ENCODE data around the gene ZBTB42. TPM values are rescaled to one million over a fixed set of nuclear protein-coding genes. Genes with fewer than 3 reads are reported as not detected.

The ZBTB42 gene
- total and polyA plus RNA-seq, 2 of the 4 experiments (the other 2 are of a cell fraction), result 1.3 to 2.3 TPM

DNA sequence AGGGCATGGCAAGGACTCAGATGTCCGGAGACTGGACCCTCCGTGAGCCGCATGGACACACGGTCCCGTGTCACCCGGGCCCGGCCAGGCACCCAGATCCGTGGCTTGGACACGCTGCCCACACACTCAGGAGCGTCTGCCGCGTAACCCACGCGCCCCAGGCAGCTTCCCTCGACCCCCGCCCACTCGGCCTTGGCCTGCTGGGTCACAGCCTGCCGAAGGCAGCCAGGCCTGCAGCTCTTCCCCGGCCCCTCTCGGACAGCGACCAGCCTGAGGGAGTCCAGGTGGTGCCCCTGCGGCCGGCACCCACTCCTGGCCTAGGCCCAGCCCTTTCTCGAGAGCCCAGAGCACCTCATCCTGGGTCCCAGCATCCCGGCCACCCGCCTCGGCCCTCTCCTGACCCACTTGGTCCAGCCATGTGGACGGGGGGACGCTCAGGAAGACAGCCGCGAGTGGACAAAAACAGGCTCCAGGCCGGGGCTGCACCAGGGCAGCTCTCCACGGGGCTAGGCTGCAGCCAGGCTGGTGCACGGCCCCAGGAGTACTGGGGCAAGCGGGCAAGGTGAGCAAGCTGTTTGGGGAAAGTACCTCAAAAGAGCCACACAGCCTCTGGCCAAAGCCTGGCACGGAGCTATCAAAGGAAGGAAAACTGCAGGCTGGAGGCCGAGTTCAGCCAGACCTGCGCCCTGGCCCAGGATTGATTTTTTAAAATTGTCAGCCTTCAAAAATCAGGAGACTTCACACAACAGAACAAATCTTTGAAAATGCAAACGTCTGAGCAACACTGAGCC is 11.8 kb upstream of the ZBTB42 start:
- H3K23ac ChIP-seq (ENCODE audit: low read depth, low read length), result no peak overlapping the region
- no TSS peak for BruUV-seq (replicated peaks)
- DNase-seq (no peak), ATAC-seq (ENCODE audit: low read depth) (no peak)
- dilution Hi-C loops (cut with HindIII; ENCODE audit: low sequenced_read_pairs, unreplicated experiment) (no loop called here), intact Hi-C loops (cut with micrococcal nuclease) (no loop called here), in situ Hi-C loops (cut with MboI; ENCODE audit: low sequenced_read_pairs) (no loop called here)
- H3K14ac ChIP-seq (replicated peaks; ENCODE audit: low read depth, low read length), result no peak overlapping the region
- H4K8ac ChIP-seq (ENCODE audit: low read depth in 2 of 2, low read length in 2 of 2), result no peak overlapping the region
- TF ChIP-seq MAZ (IDR thresholded peaks at IDR 0.05; ENCODE audit: borderline replicate concordance, low read depth, low read length) (no peak), RCOR1 (IDR thresholded peaks at IDR 0.05; ENCODE audit: insufficient replicate concordance, low read length) (no peak), RFX5 (IDR thresholded peaks at IDR 0.05; ENCODE audit: low read depth, low read length) (no peak), FOS (IDR thresholded peaks at IDR 0.05; ENCODE audit: low read depth, low read length) (no peak), CEBPB (IDR thresholded peaks at IDR 0.05; ENCODE audit: low read depth, low read length) (no peak), POLR2A (IDR thresholded peaks at IDR 0.05; ENCODE audit: low read depth, low read length) (no peak), BHLHE40 (IDR thresholded peaks at IDR 0.05; ENCODE audit: low read depth, low read length) (no peak), RAD21 (IDR thresholded peaks at IDR 0.05; ENCODE audit: low read length) (no peak), CHD1 (IDR thresholded peaks at IDR 0.05; ENCODE audit: low read depth, low read length) (no peak), MAFK (IDR thresholded peaks at IDR 0.05; ENCODE audit: low read depth, low read length) (no peak), SMC3 (IDR thresholded peaks at IDR 0.05; ENCODE audit: low read depth, low read length) (no peak), MXI1 (IDR thresholded peaks at IDR 0.05; ENCODE audit: borderline replicate concordance, low read depth, low read length) (no peak)
- TF ChIP-seq, protein P1, sequence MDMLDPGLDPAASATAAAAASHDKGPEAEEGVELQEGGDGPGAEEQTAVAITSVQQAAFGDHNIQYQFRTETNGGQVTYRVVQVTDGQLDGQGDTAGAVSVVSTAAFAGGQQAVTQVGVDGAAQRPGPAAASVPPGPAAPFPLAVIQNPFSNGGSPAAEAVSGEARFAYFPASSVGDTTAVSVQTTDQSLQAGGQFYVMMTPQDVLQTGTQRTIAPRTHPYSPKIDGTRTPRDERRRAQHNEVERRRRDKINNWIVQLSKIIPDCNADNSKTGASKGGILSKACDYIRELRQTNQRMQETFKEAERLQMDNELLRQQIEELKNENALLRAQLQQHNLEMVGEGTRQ (IDR thresholded peaks at IDR 0.05; ENCODE audit: low read depth, low read length), result no peak
- TF ChIP-seq, protein P2, sequence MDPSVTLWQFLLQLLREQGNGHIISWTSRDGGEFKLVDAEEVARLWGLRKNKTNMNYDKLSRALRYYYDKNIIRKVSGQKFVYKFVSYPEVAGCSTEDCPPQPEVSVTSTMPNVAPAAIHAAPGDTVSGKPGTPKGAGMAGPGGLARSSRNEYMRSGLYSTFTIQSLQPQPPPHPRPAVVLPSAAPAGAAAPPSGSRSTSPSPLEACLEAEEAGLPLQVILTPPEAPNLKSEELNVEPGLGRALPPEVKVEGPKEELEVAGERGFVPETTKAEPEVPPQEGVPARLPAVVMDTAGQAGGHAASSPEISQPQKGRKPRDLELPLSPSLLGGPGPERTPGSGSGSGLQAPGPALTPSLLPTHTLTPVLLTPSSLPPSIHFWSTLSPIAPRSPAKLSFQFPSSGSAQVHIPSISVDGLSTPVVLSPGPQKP (IDR thresholded peaks at IDR 0.05; ENCODE audit: borderline replicate concordance, low read depth, low read length), result no peak
- TF ChIP-seq, protein P3, sequence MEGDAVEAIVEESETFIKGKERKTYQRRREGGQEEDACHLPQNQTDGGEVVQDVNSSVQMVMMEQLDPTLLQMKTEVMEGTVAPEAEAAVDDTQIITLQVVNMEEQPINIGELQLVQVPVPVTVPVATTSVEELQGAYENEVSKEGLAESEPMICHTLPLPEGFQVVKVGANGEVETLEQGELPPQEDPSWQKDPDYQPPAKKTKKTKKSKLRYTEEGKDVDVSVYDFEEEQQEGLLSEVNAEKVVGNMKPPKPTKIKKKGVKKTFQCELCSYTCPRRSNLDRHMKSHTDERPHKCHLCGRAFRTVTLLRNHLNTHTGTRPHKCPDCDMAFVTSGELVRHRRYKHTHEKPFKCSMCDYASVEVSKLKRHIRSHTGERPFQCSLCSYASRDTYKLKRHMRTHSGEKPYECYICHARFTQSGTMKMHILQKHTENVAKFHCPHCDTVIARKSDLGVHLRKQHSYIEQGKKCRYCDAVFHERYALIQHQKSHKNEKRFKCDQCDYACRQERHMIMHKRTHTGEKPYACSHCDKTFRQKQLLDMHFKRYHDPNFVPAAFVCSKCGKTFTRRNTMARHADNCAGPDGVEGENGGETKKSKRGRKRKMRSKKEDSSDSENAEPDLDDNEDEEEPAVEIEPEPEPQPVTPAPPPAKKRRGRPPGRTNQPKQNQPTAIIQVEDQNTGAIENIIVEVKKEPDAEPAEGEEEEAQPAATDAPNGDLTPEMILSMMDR (conservative IDR thresholded peaks at IDR 0.05; ENCODE audit: low read depth, low read length), result no peak
- no peak overlapping the region for H2BK120ac ChIP-seq (ENCODE audit: low read depth, low read length)
- no peak overlapping the region for H2BK5ac ChIP-seq (ENCODE audit: low read depth, low read length, poor library complexity, severe bottlenecking)
- ChIA-PET POLR2A (ENCODE audit: unreplicated experiment) (no interaction called here), CTCF (no interaction called here)
- no peak overlapping the region for H2AK5ac ChIP-seq (ENCODE audit: low read depth, low read length)
- no peak overlapping the region for H3K27ac ChIP-seq (ENCODE audit: insufficient read depth, low read length)
- H2AK9ac ChIP-seq (replicated peaks; ENCODE audit: low read depth, low read length, poor library complexity), result no peak overlapping the region
- H4K91ac ChIP-seq (ENCODE audit: insufficient read depth, low read depth, low read length), result no peak overlapping the region
- H3K9me3 ChIP-seq (ENCODE audit: control insufficient read depth, insufficient read depth, low read length), result no peaks in the 10 kb centered on the region
- peaks cover 97% of the 10 kb centered on the region for H4K20me1 ChIP-seq (ENCODE audit: insufficient read depth, low read length)
- H3K4me2 ChIP-seq (ENCODE audit: low read depth, low read length), result no peak overlapping the region
- peaks cover 13% of the 10 kb centered on the region for H3K4me1 ChIP-seq (ENCODE audit: control insufficient read depth, insufficient read depth, low read length)
- no peak overlapping the region for H2BK15ac ChIP-seq (ENCODE audit: low read depth, low read length)
- H3K9ac ChIP-seq (ENCODE audit: low read depth, low read length), result no peak overlapping the region
- no peak overlapping the region for H3K4ac ChIP-seq (ENCODE audit: low read depth, low read length)
- no peak overlapping the region for H4K5ac ChIP-seq (ENCODE audit: low read depth, low read length)
- no peak overlapping the region for H3K4me3 ChIP-seq (ENCODE audit: insufficient read depth, low read depth, low read length)
- H3K18ac ChIP-seq (ENCODE audit: low read depth, low read length), result no peak overlapping the region
- H2AFZ ChIP-seq (replicated peaks; ENCODE audit: low read length, poor library complexity), result no peak overlapping the region
- peaks cover 6% of the 10 kb centered on the region; the same call in 1 of the 2 replicates for H3K9me1 ChIP-seq (ENCODE audit: insufficient read depth, low read length)
- peaks cover 47% of the 10 kb centered on the region for H3K36me3 ChIP-seq (ENCODE audit: control insufficient read depth, insufficient read depth, low read length)
- H2BK20ac ChIP-seq (ENCODE audit: low read depth, low read length), result no peak overlapping the region
- WGBS, 2 experiments (ENCODE audit: extremely low coverage in 2 of 2, insufficient read length in 1 of 2), result 94% methylated on average over 19 of the region's 39 CpGs; no CpG with 5 or more reads in 1 of the 2 experiments
- H3K56ac ChIP-seq (ENCODE audit: extremely low read depth, insufficient read depth, low read length), result no peak overlapping the region
- H3K27me3 ChIP-seq (ENCODE audit: control insufficient read depth, insufficient read depth, low read length), result no peaks in the 10 kb centered on the region
- peaks cover 9 to 66% of the 10 kb centered on the region in 2 experiments; a peak in 3 of 4 replicates for H3K79me1 ChIP-seq (ENCODE audit: low read depth in 1 of 2, low read length in 2 of 2)
